ENCODE measurements around the gene VSIG4.

- TF ChIP-seq, protein P1, sequence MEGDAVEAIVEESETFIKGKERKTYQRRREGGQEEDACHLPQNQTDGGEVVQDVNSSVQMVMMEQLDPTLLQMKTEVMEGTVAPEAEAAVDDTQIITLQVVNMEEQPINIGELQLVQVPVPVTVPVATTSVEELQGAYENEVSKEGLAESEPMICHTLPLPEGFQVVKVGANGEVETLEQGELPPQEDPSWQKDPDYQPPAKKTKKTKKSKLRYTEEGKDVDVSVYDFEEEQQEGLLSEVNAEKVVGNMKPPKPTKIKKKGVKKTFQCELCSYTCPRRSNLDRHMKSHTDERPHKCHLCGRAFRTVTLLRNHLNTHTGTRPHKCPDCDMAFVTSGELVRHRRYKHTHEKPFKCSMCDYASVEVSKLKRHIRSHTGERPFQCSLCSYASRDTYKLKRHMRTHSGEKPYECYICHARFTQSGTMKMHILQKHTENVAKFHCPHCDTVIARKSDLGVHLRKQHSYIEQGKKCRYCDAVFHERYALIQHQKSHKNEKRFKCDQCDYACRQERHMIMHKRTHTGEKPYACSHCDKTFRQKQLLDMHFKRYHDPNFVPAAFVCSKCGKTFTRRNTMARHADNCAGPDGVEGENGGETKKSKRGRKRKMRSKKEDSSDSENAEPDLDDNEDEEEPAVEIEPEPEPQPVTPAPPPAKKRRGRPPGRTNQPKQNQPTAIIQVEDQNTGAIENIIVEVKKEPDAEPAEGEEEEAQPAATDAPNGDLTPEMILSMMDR (IDR thresholded peaks at IDR 0.05), result no peak
- TF ChIP-seq POLR2A (IDR thresholded peaks at IDR 0.05), result no peak
Observed at GRCh38 chrX:65999029-65999562, 40.8 kb downstream of the VSIG4 start.
